H9 (cell line): ENCODE measurements around the gene PIAS4. TPM values are rescaled to one million over a fixed set of nuclear protein-coding genes. Genes with fewer than 3 reads are reported as not detected.
A peak's percentile ranks its signal among the peaks of the same experiment; 100 is the strongest.

ENCODE experiments used
- DNase-seq: peaks from one replicate; pipeline ENCODE4 v3.0.0-alpha.2; 2017
- H2AFZ ChIP-seq: one replicate; pipeline ENCODE4 v1.6.1; 2013; ENCODE audit warnings: mild to moderate bottlenecking, low read length, control low read depth, moderate library complexity
- H2AK5ac ChIP-seq: 2 replicates; pipeline ENCODE4 v1.6.1; 2013; ENCODE audit warnings: low read length, control low read depth, mixed read lengths; ENCODE audit not compliant: insufficient read length
- H2BK120ac ChIP-seq: one replicate; pipeline ENCODE4 v1.6.1; 2013; ENCODE audit warnings: low read depth, mild to moderate bottlenecking, low read length, control low read depth, inconsistent platforms; ENCODE audit not compliant: poor library complexity, severe bottlenecking
- H2BK12ac ChIP-seq: 2 replicates; pipeline ENCODE4 v1.6.1; 2013; ENCODE audit warnings: low read length, control low read depth, mixed read lengths, low read depth; ENCODE audit not compliant: insufficient read length
- H2BK15ac ChIP-seq: 2 replicates; pipeline ENCODE4 v1.6.1; 2013; ENCODE audit warnings: low read depth, low read length, control low read depth
- H2BK20ac ChIP-seq: one replicate; pipeline ENCODE4 v1.6.1; 2013; ENCODE audit warnings: low read depth, mild to moderate bottlenecking, low read length, control low read depth, inconsistent platforms; ENCODE audit not compliant: poor library complexity, severe bottlenecking
- H2BK5ac ChIP-seq: 2 replicates; pipeline ENCODE4 v1.6.1; 2013; ENCODE audit warnings: low read length, control low read depth, mixed read lengths; ENCODE audit not compliant: insufficient read length
- H3K14ac ChIP-seq: 2 replicates; pipeline ENCODE4 v1.6.1; 2013; ENCODE audit warnings: low read length, control low read depth; ENCODE audit not compliant: insufficient read depth
- H3K18ac ChIP-seq: 2 replicates; pipeline ENCODE4 v1.6.1; 2013; ENCODE audit warnings: low read depth, mild to moderate bottlenecking, mixed read lengths, low read length, control low read depth; ENCODE audit not compliant: insufficient read length
- H3K23ac ChIP-seq: 2 replicates; pipeline ENCODE4 v1.6.1; 2013; ENCODE audit warnings: low read length, control low read depth, mixed read lengths, low read depth; ENCODE audit not compliant: insufficient read length
- H3K23me2 ChIP-seq: 2 replicates; pipeline ENCODE4 v1.6.1; 2013; ENCODE audit warnings: low read depth, mild to moderate bottlenecking, mixed read lengths, low read length, control low read depth; ENCODE audit not compliant: insufficient read length, poor library complexity, severe bottlenecking
- H3K27ac ChIP-seq: 2 replicates; pipeline ENCODE4 v1.5.1; 2013; ENCODE audit warnings: low read length, control low read depth, mixed read lengths, low read depth; ENCODE audit not compliant: insufficient read length
- H3K27me3 ChIP-seq: 2 replicates; pipeline ENCODE4 v1.6.1; 2013; ENCODE audit warnings: low read length, control low read depth, inconsistent platforms; ENCODE audit not compliant: insufficient read depth
- H3K4ac ChIP-seq: 2 replicates; pipeline ENCODE4 v1.6.1; 2013; ENCODE audit warnings: low read depth, mild to moderate bottlenecking, control low read depth, inconsistent platforms, low read length, moderate library complexity
- H3K4me1 ChIP-seq: 2 replicates; pipeline ENCODE4 v1.6.1; 2013; ENCODE audit warnings: low read length, control low read depth, inconsistent platforms; ENCODE audit not compliant: insufficient read depth
- H3K4me2 ChIP-seq: 2 replicates; pipeline ENCODE4 v1.6.1; 2013; ENCODE audit warnings: low read length, control low read depth, mixed read lengths; ENCODE audit not compliant: insufficient read length, insufficient read depth
- H3K56ac ChIP-seq: 2 replicates; pipeline ENCODE4 v1.6.1; 2013; ENCODE audit warnings: low read depth, mild to moderate bottlenecking, mixed read lengths, low read length, control low read depth; ENCODE audit not compliant: insufficient read length
- H3K79me1 ChIP-seq: 2 replicates; pipeline ENCODE4 v1.6.1; 2013; ENCODE audit warnings: low read depth, mild to moderate bottlenecking, moderate library complexity, low read length, control low read depth, inconsistent platforms; ENCODE audit not compliant: insufficient read depth, poor library complexity, severe bottlenecking
- H3K79me2 ChIP-seq: 2 replicates; pipeline ENCODE4 v1.6.1; 2013; ENCODE audit warnings: low read length, control low read depth, inconsistent platforms; ENCODE audit not compliant: insufficient read depth
- H3K9ac ChIP-seq: 2 replicates; pipeline ENCODE4 v1.6.1; 2013; ENCODE audit warnings: low read length, control low read depth, mixed read lengths; ENCODE audit not compliant: insufficient read length; ENCODE audit errors: extremely low read depth
- H3K9me3 ChIP-seq: one replicate; pipeline ENCODE4 v1.6.1; 2013; ENCODE audit warnings: low read depth, low read length, inconsistent platforms; ENCODE audit not compliant: control insufficient read depth
- H3T11ph ChIP-seq: one replicate; pipeline ENCODE4 v1.6.1; 2013; ENCODE audit warnings: mild to moderate bottlenecking, low read length, control low read depth, inconsistent platforms
- H4K20me1 ChIP-seq: one replicate; pipeline ENCODE4 v1.6.1; 2013; ENCODE audit not compliant: control insufficient read depth, insufficient read length, insufficient read depth
- H4K5ac ChIP-seq: 2 replicates; pipeline ENCODE4 v1.6.1; 2013; ENCODE audit warnings: low read depth, mild to moderate bottlenecking, mixed read lengths, low read length, control low read depth; ENCODE audit not compliant: insufficient read length
- H4K8ac ChIP-seq: replicated peaks from 2 replicates; pipeline ENCODE4 v1.6.1; 2013; ENCODE audit warnings: low read length, control low read depth, mixed read lengths, low read depth; ENCODE audit not compliant: insufficient read length
- H4K91ac ChIP-seq: 2 replicates; pipeline ENCODE4 v1.6.1; 2013; ENCODE audit warnings: low read depth, mild to moderate bottlenecking, moderate library complexity, mixed read lengths, low read length, control low read depth; ENCODE audit not compliant: insufficient read length
- H3K27ac Mint-ChIP-seq, 3 experiments: 2 replicates in 2 of 3; 3 replicates in 1 of 3; pipeline ENCODE4 v1.8.0; 2020 to 2021; ENCODE audit warnings: mixed read lengths in 3 of 3, mild to moderate bottlenecking in 1 of 3, moderate library complexity in 1 of 3
- H3K27me3 Mint-ChIP-seq: 2 replicates; pipeline ENCODE4 v1.8.0; 2021; ENCODE audit warnings: low read depth, mild to moderate bottlenecking, moderate library complexity, mixed read lengths
- H3K36me3 Mint-ChIP-seq, 3 experiments: 2 replicates in 2 of 3; 3 replicates in 1 of 3; pipeline ENCODE4 v1.8.0; 2020 to 2021; ENCODE audit warnings: low read depth in 3 of 3, mixed read lengths in 3 of 3; ENCODE audit not compliant: insufficient read depth in 1 of 3
- H3K4me1 Mint-ChIP-seq, 2 experiments: 2 replicates each; pipeline ENCODE4 v1.8.0; 2020; ENCODE audit warnings: mixed read lengths in 2 of 2
- H3K4me3 Mint-ChIP-seq, 2 experiments: 2 replicates in 1 of 2; 3 replicates in 1 of 2; pipeline ENCODE4 v1.8.0; 2020 to 2021; ENCODE audit warnings: mild to moderate bottlenecking in 2 of 2, mixed read lengths in 2 of 2, moderate library complexity in 1 of 2
- H3K9me3 Mint-ChIP-seq, 2 experiments: 2 replicates in 1 of 2; 3 replicates in 1 of 2; pipeline ENCODE4 v1.8.0; 2020; ENCODE audit warnings: mild to moderate bottlenecking in 2 of 2, mixed read lengths in 2 of 2, moderate library complexity in 1 of 2
- WGBS: extraction: QIAGEN DNeasy Blood & Tissue Kit; methylation state at CpG from one replicate; pipeline ENCODE4 v1.1.7; 2013; ENCODE audit warnings: missing lambda C conversion rate, low lambda C conversion rate, mixed read lengths; ENCODE audit not compliant: insufficient read length; ENCODE audit errors: extremely low coverage; 5-methylcytosine and 5-hydroxymethylcytosine counted together
- total RNA-seq: library from RNA; stranded (reverse); gene quantifications from 2 replicates; pipeline ENCODE4 v1.2.1, GENCODE V29; 2021
- TF ChIP-seq, protein P1 (sequence below): fragments of 200-600 bp; sonication (generic); conservative IDR thresholded peaks from 3 replicates; pipeline ENCODE4 v1.8.0; 2021; ENCODE audit warnings: antibody characterized with exemption, mild to moderate bottlenecking

PIAS4 gene
- total RNA-seq, 1 experiment from 2014 or later, result 52.0 TPM

DNA sequence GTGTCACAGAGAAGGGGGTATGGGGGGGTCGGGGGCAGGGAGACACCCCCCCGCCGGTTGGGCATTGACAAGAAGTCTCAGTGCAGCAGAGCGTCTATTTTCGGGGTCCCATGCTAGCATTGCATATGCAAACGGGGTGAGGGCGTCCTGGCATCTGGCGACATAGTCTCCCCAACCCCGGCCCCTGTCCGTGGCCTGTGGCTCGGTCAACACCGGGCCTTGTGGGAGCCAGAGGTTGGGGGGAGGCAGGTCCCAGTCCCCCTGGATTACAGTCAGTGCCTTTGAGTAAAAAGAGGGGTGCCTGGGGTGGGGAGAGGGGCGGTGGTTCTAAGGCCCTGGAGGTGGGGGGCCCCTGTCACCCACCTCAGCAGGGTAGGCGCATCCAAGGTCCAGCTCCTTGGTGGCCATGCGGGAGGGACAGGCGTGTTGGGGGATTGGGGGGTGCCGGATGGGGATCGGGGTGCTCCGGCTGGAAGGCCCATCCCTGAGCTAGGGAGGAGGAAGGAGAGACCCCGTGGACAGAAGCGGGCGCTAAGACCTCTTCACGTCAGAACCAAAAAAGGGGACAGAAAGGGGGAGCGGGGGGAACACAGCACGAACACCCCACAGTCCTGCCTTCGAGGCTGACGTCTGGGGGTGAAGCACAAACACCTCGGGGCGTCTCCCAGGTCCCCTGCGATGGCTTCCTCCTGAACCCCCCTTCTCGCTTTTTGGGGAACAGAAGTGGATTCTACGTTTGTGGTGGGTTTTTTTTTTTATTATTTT lies 38.2 kb downstream of the PIAS4 start:
- peaks cover 2% of the 10 kb centered on the region; the same call in 1 of the 2 replicates for H3K79me2 ChIP-seq
- no peak overlapping the region for H2BK12ac ChIP-seq
- H3K14ac ChIP-seq, result no peak overlapping the region
- H4K5ac ChIP-seq, result no peak overlapping the region
- H3T11ph ChIP-seq, result no peak overlapping the region
- H3K27ac ChIP-seq, result no peak overlapping the region
- TF ChIP-seq, protein P1, sequence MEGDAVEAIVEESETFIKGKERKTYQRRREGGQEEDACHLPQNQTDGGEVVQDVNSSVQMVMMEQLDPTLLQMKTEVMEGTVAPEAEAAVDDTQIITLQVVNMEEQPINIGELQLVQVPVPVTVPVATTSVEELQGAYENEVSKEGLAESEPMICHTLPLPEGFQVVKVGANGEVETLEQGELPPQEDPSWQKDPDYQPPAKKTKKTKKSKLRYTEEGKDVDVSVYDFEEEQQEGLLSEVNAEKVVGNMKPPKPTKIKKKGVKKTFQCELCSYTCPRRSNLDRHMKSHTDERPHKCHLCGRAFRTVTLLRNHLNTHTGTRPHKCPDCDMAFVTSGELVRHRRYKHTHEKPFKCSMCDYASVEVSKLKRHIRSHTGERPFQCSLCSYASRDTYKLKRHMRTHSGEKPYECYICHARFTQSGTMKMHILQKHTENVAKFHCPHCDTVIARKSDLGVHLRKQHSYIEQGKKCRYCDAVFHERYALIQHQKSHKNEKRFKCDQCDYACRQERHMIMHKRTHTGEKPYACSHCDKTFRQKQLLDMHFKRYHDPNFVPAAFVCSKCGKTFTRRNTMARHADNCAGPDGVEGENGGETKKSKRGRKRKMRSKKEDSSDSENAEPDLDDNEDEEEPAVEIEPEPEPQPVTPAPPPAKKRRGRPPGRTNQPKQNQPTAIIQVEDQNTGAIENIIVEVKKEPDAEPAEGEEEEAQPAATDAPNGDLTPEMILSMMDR, result no peak
- no peak overlapping the region for H3K4me2 ChIP-seq
- no peaks in the 10 kb centered on the region for H4K20me1 ChIP-seq
- H4K91ac ChIP-seq, result no peak overlapping the region
- no peaks in the 10 kb centered on the region for H3K9me3 ChIP-seq
- no peaks in the 10 kb centered on the region for H3K79me1 ChIP-seq
- H3K27me3 ChIP-seq, result no peaks in the 10 kb centered on the region
- no peaks in the 10 kb centered on the region; a peak in 1 of 5 replicates for H3K9me3 Mint-ChIP-seq
- H3K27ac Mint-ChIP-seq, result peak overlapping the region in 1 of 3 experiments; percentile 89; a peak in 1 of 7 replicates
- no peak overlapping the region for H4K8ac ChIP-seq
- H3K23ac ChIP-seq, result no peak overlapping the region
- H2BK5ac ChIP-seq, result no peak overlapping the region
- H3K4ac ChIP-seq, result no peak overlapping the region
- H2BK20ac ChIP-seq, result no peak overlapping the region
- H3K36me3 Mint-ChIP-seq, result peaks cover 8 to 26% (median 26%) of the 10 kb centered on the region in 3 experiments; a peak in 5 of 7 replicates
- H3K4me1 ChIP-seq, result no peaks in the 10 kb centered on the region
- H3K4me3 Mint-ChIP-seq, result no peak overlapping the region
- H3K18ac ChIP-seq, result no peak overlapping the region
- H3K4me1 Mint-ChIP-seq, result peaks cover 0 to 14% of the 10 kb centered on the region in 2 experiments; a peak in 2 of 4 replicates
- no peak overlapping the region for H2BK120ac ChIP-seq
- no peak for DNase-seq
- WGBS, result no CpG with 5 or more reads among the region's 32 CpGs
- no peak overlapping the region for H2BK15ac ChIP-seq
- no peaks in the 10 kb centered on the region for H3K23me2 ChIP-seq
- peaks cover 1% of the 10 kb centered on the region; the same call in 1 of the 2 replicates for H3K27me3 Mint-ChIP-seq
- no peak overlapping the region for H3K56ac ChIP-seq
- H3K9ac ChIP-seq, result no peak overlapping the region
- H2AFZ ChIP-seq, result no peak overlapping the region
- no peak overlapping the region for H2AK5ac ChIP-seq
